GM23338 (cell line): Measurements from ENCODE around the gene PHETA2. TPM values are rescaled to one million over a fixed set of nuclear protein-coding genes. Genes with fewer than 3 reads are reported as not detected.

Experiments
- ATAC-seq: fragments of 200-7000 bp; cut with Tn5 transposase; 3 replicates; pipeline ENCODE4 v1.9.1; 2020
- DNase-seq: peaks from one replicate; pipeline ENCODE4 v3.0.0-alpha.2; 2015; ENCODE audit warnings: low spot score
- H2AFZ ChIP-seq: fragments of 200-600 bp; sonication (generic); 2 replicates; pipeline ENCODE4 v1.8.0; 2016; ENCODE audit warnings: antibody characterized with exemption, mild to moderate bottlenecking, moderate library complexity
- H3F3A ChIP-seq: fragments of 200-600 bp; sonication (generic); replicated peaks from 2 replicates; pipeline ENCODE4 v1.8.0; 2017; ENCODE audit warnings: antibody characterized with exemption, mixed run types, low read depth
- H3K27ac ChIP-seq: fragments of 200-600 bp; sonication (generic); 2 replicates; pipeline ENCODE4 v1.6.1; 2016; ENCODE audit warnings: low read depth
- H3K27me3 ChIP-seq: fragments of 200-600 bp; sonication (generic); 2 replicates; pipeline ENCODE4 v1.8.0; 2016; ENCODE audit warnings: mild to moderate bottlenecking, mixed run types, moderate library complexity; ENCODE audit not compliant: insufficient read depth
- H3K36me3 ChIP-seq: fragments of 200-600 bp; sonication (generic); 2 replicates; pipeline ENCODE4 v1.8.0; 2016; ENCODE audit warnings: mild to moderate bottlenecking; ENCODE audit not compliant: insufficient read depth
- H3K4me1 ChIP-seq: fragments of 200-600 bp; sonication (generic); 2 replicates; pipeline ENCODE4 v1.8.0; 2016; ENCODE audit warnings: mild to moderate bottlenecking, moderate library complexity; ENCODE audit not compliant: insufficient read depth
- H3K4me2 ChIP-seq: fragments of 200-600 bp; sonication (generic); 2 replicates; pipeline ENCODE4 v1.7.1; 2017; ENCODE audit warnings: mixed run types
- H3K4me3 ChIP-seq: fragments of 200-600 bp; sonication (generic); 2 replicates; pipeline ENCODE4 v1.6.1; 2016; ENCODE audit warnings: mixed run types
- H3K79me2 ChIP-seq: fragments of 200-600 bp; sonication (generic); replicated peaks from 2 replicates; pipeline ENCODE4 v1.8.0; 2017; ENCODE audit warnings: mild to moderate bottlenecking; ENCODE audit not compliant: insufficient read depth
- H3K9me2 ChIP-seq: fragments of 200-600 bp; sonication (generic); 2 replicates; pipeline ENCODE4 v1.8.0; 2017; ENCODE audit not compliant: insufficient read depth
- H4K20me1 ChIP-seq: fragments of 200-600 bp; sonication (generic); replicated peaks from 2 replicates; pipeline ENCODE4 v1.8.0; 2017; ENCODE audit warnings: mild to moderate bottlenecking; ENCODE audit not compliant: insufficient read depth
- H3K27ac Mint-ChIP-seq: 2 replicates; pipeline ENCODE4 v1.8.0; 2020; ENCODE audit warnings: inconsistent platforms, mild to moderate bottlenecking, moderate library complexity, mixed read lengths
- H3K27me3 Mint-ChIP-seq: 3 replicates; pipeline ENCODE4 v1.8.0; 2022; ENCODE audit warnings: low read depth, mild to moderate bottlenecking, moderate library complexity, mixed read lengths, inconsistent platforms; ENCODE audit not compliant: insufficient read depth, poor library complexity
- H3K36me3 Mint-ChIP-seq: 3 replicates; pipeline ENCODE4 v1.8.0; 2021; ENCODE audit warnings: low read depth, mild to moderate bottlenecking, inconsistent platforms, moderate library complexity, mixed read lengths
- H3K4me1 Mint-ChIP-seq: 3 replicates; pipeline ENCODE4 v1.8.0; 2020; ENCODE audit warnings: mild to moderate bottlenecking, inconsistent platforms, mixed read lengths
- H3K4me3 Mint-ChIP-seq: 3 replicates; pipeline ENCODE4 v1.8.0; 2021; ENCODE audit warnings: moderate library complexity, mild to moderate bottlenecking, inconsistent platforms, mixed read lengths
- H3K9me3 Mint-ChIP-seq: 3 replicates; pipeline ENCODE4 v1.8.0; 2020; ENCODE audit warnings: moderate library complexity, mild to moderate bottlenecking, inconsistent platforms, mixed read lengths
- CREB1 ChIP-seq: fragments of 250-450 bp; sonication (Bioruptor Pico); IDR thresholded peaks from 2 replicates; pipeline ENCODE4 v1.5.0; 2020; ENCODE audit warnings: low read depth, mild to moderate bottlenecking, moderate library complexity
- CTCF ChIP-seq, 2 experiments: fragments of 200-600 bp in 1 of 2; sonication (generic) in 1 of 2; conservative IDR thresholded peaks; 2 replicates each; pipeline versions ENCODE4 v1.5.1 to v1.6.1; 2016 to 2017; ENCODE audit warnings: antibody characterized with exemption in 2 of 2, low read depth in 2 of 2, mild to moderate bottlenecking in 2 of 2, moderate library complexity in 1 of 2
- EZH2phosphoT487 ChIP-seq: fragments of 200-600 bp; sonication (generic); IDR thresholded peaks from one replicate; pipeline ENCODE4 v1.8.1; 2018; ENCODE audit warnings: antibody characterized with exemption; ENCODE audit not compliant: unreplicated experiment
- JUNB ChIP-seq: IDR thresholded peaks from one replicate; pipeline ENCODE4 v1.6.1; 2016; ENCODE audit warnings: antibody characterized with exemption; ENCODE audit not compliant: unreplicated experiment
- NANOG ChIP-seq: IDR thresholded peaks from 2 replicates; pipeline ENCODE4 v1.6.1; 2016; ENCODE audit warnings: antibody characterized with exemption, borderline replicate concordance
- POLR2AphosphoS5 ChIP-seq: IDR thresholded peaks from 2 replicates; pipeline ENCODE4 v1.6.1; 2016; ENCODE audit warnings: antibody characterized with exemption, low read depth
- STAT1 ChIP-seq: IDR thresholded peaks from one replicate; pipeline ENCODE4 v1.6.1; 2016; ENCODE audit warnings: antibody characterized with exemption; ENCODE audit not compliant: unreplicated experiment
- ZNF114 ChIP-seq: fragments of 250-450 bp; sonication (Bioruptor Pico); IDR thresholded peaks from 2 replicates; pipeline ENCODE4 v1.5.0; 2020; ENCODE audit warnings: mild to moderate bottlenecking, moderate library complexity
- ZNF331 ChIP-seq: fragments of 250-450 bp; sonication (Bioruptor Pico); IDR thresholded peaks from 2 replicates; pipeline ENCODE4 v1.5.0; 2020; ENCODE audit warnings: low read depth, mild to moderate bottlenecking, moderate library complexity
- ZNF462 ChIP-seq: fragments of 250-450 bp; sonication (Bioruptor Pico); IDR thresholded peaks from 2 replicates; pipeline ENCODE4 v1.5.0; 2020; ENCODE audit warnings: mild to moderate bottlenecking, moderate library complexity
- polyA plus RNA-seq: library from polyadenylated mRNA; unstranded; fragments of >200 nt; fragmentation: Nextera tagmentation; extraction: Ambion mirVana; gene quantifications from 2 replicates; pipeline ENCODE4 v1.2.1, GENCODE V29; 2016
- total RNA-seq: library from RNA; depleted of rRNA; stranded (reverse); fragments of >200 nt; shearing (Covaris generic); gene quantifications from 2 replicates; pipeline ENCODE4 v1.2.3, GENCODE V29; 2014
- TF ChIP-seq, protein P1 (sequence below): IDR thresholded peaks from 2 replicates; pipeline ENCODE4 v1.6.1; 2016; ENCODE audit warnings: antibody characterized with exemption
- TF ChIP-seq, protein P2 (sequence below): IDR thresholded peaks from one replicate; pipeline ENCODE4 v1.6.1; 2018; ENCODE audit warnings: antibody characterized with exemption; ENCODE audit not compliant: unreplicated experiment

PHETA2 gene
- total and polyA plus RNA-seq, 2 experiments from 2014 or later: 4.5 to 7.6 TPM

DNA sequence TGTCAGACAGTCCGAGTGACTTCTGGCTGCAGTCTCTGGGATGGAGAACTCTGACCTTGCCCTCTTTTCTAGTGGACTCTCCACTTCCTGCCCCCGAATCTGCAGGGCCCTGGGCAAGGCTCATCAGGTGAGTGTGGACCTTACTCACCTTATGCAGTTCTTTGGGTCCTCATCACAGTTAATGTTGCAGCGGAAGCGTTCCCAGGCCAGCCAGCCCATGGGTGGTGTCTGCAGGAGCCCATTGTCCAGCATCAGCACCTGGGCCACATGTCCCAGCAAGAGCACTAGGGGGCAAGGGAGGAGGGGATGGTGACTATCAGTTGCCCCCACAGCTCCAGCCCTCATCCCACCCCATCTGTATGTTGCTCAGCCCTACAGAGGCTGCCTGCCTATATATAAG is 5.8 kb upstream of the PHETA2 start:
- peaks cover 4% of the 10 kb centered on the region for H3K27me3 ChIP-seq
- H3K27me3 Mint-ChIP-seq: peaks cover 25% of the 10 kb centered on the region
- no peaks in the 10 kb centered on the region for H4K20me1 ChIP-seq
- H3K4me3 Mint-ChIP-seq: no peak overlapping the region
- TF ChIP-seq, protein P1, sequence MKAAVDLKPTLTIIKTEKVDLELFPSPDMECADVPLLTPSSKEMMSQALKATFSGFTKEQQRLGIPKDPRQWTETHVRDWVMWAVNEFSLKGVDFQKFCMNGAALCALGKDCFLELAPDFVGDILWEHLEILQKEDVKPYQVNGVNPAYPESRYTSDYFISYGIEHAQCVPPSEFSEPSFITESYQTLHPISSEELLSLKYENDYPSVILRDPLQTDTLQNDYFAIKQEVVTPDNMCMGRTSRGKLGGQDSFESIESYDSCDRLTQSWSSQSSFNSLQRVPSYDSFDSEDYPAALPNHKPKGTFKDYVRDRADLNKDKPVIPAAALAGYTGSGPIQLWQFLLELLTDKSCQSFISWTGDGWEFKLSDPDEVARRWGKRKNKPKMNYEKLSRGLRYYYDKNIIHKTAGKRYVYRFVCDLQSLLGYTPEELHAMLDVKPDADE: no peak
- TF ChIP-seq POLR2AphosphoS5 (no peak), ZNF462 (CRISPR knock-in tag) (no peak), NANOG (no peak), CTCF (conservative IDR thresholded peaks at IDR 0.05; ENCODE audit: low read depth in 2 of 2) (no peak), CREB1 (CRISPR knock-in tag) (no peak), ZNF114 (CRISPR knock-in tag) (no peak), JUNB (no peak), STAT1 (no peak), ZNF331 (CRISPR knock-in tag) (no peak), EZH2phosphoT487 (no peak)
- TF ChIP-seq, protein P2, sequence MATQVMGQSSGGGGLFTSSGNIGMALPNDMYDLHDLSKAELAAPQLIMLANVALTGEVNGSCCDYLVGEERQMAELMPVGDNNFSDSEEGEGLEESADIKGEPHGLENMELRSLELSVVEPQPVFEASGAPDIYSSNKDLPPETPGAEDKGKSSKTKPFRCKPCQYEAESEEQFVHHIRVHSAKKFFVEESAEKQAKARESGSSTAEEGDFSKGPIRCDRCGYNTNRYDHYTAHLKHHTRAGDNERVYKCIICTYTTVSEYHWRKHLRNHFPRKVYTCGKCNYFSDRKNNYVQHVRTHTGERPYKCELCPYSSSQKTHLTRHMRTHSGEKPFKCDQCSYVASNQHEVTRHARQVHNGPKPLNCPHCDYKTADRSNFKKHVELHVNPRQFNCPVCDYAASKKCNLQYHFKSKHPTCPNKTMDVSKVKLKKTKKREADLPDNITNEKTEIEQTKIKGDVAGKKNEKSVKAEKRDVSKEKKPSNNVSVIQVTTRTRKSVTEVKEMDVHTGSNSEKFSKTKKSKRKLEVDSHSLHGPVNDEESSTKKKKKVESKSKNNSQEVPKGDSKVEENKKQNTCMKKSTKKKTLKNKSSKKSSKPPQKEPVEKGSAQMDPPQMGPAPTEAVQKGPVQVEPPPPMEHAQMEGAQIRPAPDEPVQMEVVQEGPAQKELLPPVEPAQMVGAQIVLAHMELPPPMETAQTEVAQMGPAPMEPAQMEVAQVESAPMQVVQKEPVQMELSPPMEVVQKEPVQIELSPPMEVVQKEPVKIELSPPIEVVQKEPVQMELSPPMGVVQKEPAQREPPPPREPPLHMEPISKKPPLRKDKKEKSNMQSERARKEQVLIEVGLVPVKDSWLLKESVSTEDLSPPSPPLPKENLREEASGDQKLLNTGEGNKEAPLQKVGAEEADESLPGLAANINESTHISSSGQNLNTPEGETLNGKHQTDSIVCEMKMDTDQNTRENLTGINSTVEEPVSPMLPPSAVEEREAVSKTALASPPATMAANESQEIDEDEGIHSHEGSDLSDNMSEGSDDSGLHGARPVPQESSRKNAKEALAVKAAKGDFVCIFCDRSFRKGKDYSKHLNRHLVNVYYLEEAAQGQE: no peak
- peaks cover 2% of the 10 kb centered on the region; the same call in 1 of the 3 replicates for H3K9me3 Mint-ChIP-seq
- no peak for DNase-seq
- H3K9me2 ChIP-seq: no peaks in the 10 kb centered on the region; the same call in 1 of the 2 replicates
- H3F3A ChIP-seq: peaks cover 14% of the 10 kb centered on the region
- peaks cover 33% of the 10 kb centered on the region for H3K4me1 ChIP-seq
- no peak overlapping the region for H3K4me2 ChIP-seq
- H3K27ac ChIP-seq: no peak overlapping the region
- H2AFZ ChIP-seq: no peak overlapping the region
- no peak overlapping the region for H3K4me3 ChIP-seq
- no peak for ATAC-seq
- H3K79me2 ChIP-seq: no peaks in the 10 kb centered on the region
- H3K27ac Mint-ChIP-seq: no peak overlapping the region
- H3K4me1 Mint-ChIP-seq: peaks cover 28% of the 10 kb centered on the region
- peaks cover 42% of the 10 kb centered on the region for H3K36me3 Mint-ChIP-seq
- H3K36me3 ChIP-seq: no peaks in the 10 kb centered on the region
